BLaER1 (cell line): ENCODE measurements around the gene ENPP4.
"Not testable (repeated sequence)": the region's sequence is repeated elsewhere in the genome, so short reads cannot be mapped to it uniquely, and the experiment has no call there.

Source experiments
- H3K27ac ChIP-seq: shearing (Covaris generic); formaldehyde crosslinking; 2 replicates; pipeline ENCODE4 v1.8.1; 2022
- H3K27me3 ChIP-seq: shearing (Covaris generic); formaldehyde crosslinking; 2 replicates; pipeline ENCODE4 v1.8.1; 2022
- H3K36me3 ChIP-seq: shearing (Covaris generic); formaldehyde crosslinking; 2 replicates; pipeline ENCODE4 v1.8.1; 2022
- H3K4me1 ChIP-seq: shearing (Covaris generic); formaldehyde crosslinking; 2 replicates; pipeline ENCODE4 v1.8.1; 2022
- H3K4me2 ChIP-seq: shearing (Covaris generic); formaldehyde crosslinking; 2 replicates; pipeline ENCODE4 v1.8.1; 2022
- H3K4me3 ChIP-seq: shearing (Covaris generic); formaldehyde crosslinking; 2 replicates; pipeline ENCODE4 v1.8.1; 2022
- H3K9ac ChIP-seq: shearing (Covaris generic); formaldehyde crosslinking; 2 replicates; pipeline ENCODE4 v1.8.1; 2022
- H3K9me3 ChIP-seq: shearing (Covaris generic); formaldehyde crosslinking; 2 replicates; pipeline ENCODE4 v1.8.1; 2022
- H4K20me1 ChIP-seq: shearing (Covaris generic); formaldehyde crosslinking; 2 replicates; pipeline ENCODE4 v1.8.1; 2022
- Cebpa-rat ChIP-seq: shearing (Covaris generic); IDR thresholded peaks from 2 replicates; pipeline ENCODE4 v1.8.1; 2022

The ENPP4 gene

GRCh38 chr6:46102123-46102522 lies 27.7 kb upstream of the ENPP4 start:
- Histone ChIP-seq H3K4me1 (no peaks in the 10 kb centered on the region), H3K36me3 (no peaks in the 10 kb centered on the region), H3K4me2 (no peak overlapping the region), H3K9me3 (peaks cover 2% of the 10 kb centered on the region), H3K27ac (no peak overlapping the region), H3K27me3 (no peaks in the 10 kb centered on the region), H3K9ac (no peak overlapping the region), H3K4me3 (no peak overlapping the region), H4K20me1 (no peaks in the 10 kb centered on the region)
- TF ChIP-seq Cebpa-rat, result no peak

DNA sequence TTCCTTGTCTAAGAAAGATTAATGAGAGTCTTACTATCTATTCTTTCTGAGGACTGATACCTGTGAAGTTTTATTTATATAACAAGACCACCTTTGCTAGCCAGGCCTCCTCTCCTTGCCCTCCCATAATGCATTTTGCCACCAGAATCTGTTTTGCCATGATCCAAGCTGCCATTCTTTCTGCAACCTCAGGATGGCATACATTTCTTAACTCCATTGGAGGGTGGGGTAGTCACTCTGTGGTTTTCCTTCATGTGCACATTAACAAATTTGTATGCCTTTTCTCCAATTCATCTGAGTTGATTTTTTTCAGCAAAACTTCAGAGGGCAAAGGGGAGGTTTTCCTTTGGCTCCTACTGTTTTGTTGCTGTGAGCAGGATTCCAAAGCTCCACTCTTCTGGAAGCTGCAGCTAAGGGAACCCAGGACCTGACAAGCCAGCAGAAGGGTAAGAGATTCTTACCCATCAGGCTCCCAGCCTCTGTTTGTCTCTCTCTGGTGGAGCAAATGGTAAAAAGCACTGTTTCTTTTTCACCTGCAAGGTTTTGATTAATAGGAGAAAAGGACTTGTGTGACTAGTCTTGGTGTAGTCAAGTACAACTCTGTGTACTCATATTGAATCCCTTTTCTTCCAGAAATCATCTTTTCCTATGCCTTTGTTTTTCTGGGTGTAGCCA lies 26.2 kb upstream of the ENPP4 start:
- Histone ChIP-seq H3K9ac (no peak overlapping the region), H3K4me2 (no peak overlapping the region)

DNA sequence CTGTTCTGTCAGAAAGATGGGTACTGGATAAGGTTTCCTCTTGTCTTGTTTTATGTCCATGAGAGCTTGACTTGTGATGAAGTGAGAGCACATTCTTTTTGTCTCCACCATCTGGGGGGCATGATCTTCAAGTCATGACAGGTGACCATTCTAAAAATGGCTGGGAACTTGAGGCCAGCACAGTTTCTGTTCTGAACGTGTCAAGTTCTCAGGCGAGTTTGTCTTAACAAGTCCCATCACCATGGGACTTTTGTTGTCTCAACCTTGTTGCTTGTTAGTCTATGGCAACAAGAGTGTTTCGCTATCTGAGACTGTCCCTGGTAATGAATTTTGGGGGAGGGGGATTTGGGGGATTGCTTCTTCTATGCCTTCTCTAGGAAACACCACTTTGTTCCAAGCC lies 25.6 kb upstream of the ENPP4 start:
- H4K20me1 ChIP-seq, result no peaks in the 10 kb centered on the region
- H3K4me3 ChIP-seq, result no peak overlapping the region
- no peaks in the 10 kb centered on the region for H3K27me3 ChIP-seq
- H3K9ac ChIP-seq, result no peak overlapping the region
- no peak for TF ChIP-seq Cebpa-rat
- H3K4me2 ChIP-seq, result no peak overlapping the region
- H3K27ac ChIP-seq, result no peak overlapping the region
- H3K4me1 ChIP-seq, result no peaks in the 10 kb centered on the region
- no peaks in the 10 kb centered on the region for H3K36me3 ChIP-seq
- H3K9me3 ChIP-seq, result peaks cover 11% of the 10 kb centered on the region

More for the DNA sequence above, 26.2 kb upstream of the ENPP4 start:
- Histone ChIP-seq H3K9me3 (peaks cover 11% of the 10 kb centered on the region), H3K4me3 (no peak overlapping the region), H4K20me1 (no peaks in the 10 kb centered on the region), H3K36me3 (no peaks in the 10 kb centered on the region), H3K27me3 (no peaks in the 10 kb centered on the region), H3K27ac (no peak overlapping the region), H3K4me1 (no peaks in the 10 kb centered on the region)
- no peak for TF ChIP-seq Cebpa-rat

DNA sequence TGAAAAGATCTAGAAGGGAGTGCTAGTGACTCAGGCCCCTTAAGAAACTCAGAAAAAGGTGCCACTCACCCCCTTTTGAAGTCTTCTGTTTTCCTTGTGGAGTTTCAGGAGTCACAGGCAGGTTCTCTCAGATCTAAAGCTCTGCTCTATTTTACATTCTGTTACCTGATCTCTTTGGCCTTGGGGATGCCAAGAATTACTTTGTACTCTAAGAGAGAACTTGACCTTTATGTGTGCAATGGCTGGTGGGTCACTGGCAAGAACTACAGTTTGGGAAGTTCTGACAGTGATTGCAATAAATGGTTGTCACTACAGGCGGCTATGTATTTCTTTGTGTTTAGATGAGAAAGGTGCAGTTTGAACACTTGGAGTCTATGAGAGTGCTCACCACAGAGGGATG lies 24.2 kb upstream of the ENPP4 start:
- Histone ChIP-seq H3K9ac (no peak overlapping the region), H3K27ac (no peak overlapping the region), H3K4me2 (no peak overlapping the region), H3K4me3 (no peak overlapping the region), H3K27me3 (no peaks in the 10 kb centered on the region), H3K9me3 (peaks cover 11% of the 10 kb centered on the region), H3K4me1 (no peaks in the 10 kb centered on the region), H4K20me1 (no peaks in the 10 kb centered on the region), H3K36me3 (no peaks in the 10 kb centered on the region)
- no peak for TF ChIP-seq Cebpa-rat

DNA sequence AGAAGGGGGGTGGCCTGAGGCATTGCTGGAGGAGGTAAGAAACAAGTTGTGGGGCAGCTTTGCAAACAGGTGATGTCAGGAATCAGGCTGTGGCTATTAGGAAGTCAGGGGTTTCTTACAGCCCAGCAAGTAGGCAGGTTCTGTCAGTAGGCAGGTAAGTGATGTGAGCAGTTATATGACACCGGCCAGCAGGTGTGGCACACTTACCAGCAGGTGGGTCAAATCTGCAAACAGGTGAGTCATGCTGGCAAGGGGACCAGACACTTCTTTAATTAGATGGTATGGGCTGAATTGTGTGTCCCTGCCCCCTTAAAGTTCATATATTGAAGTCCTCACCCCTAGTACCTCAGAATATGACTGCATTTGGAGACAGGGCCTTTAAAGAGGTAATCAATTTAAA lies 16.4 kb upstream of the ENPP4 start:
- H3K4me1 ChIP-seq, result no peaks in the 10 kb centered on the region
- no peak for TF ChIP-seq Cebpa-rat
- no peaks in the 10 kb centered on the region for H4K20me1 ChIP-seq
- no peak overlapping the region for H3K27ac ChIP-seq
- no peak overlapping the region for H3K4me3 ChIP-seq
- H3K27me3 ChIP-seq, result no peaks in the 10 kb centered on the region
- no peaks in the 10 kb centered on the region for H3K36me3 ChIP-seq
- H3K9ac ChIP-seq, result no peak overlapping the region
- no peak overlapping the region for H3K4me2 ChIP-seq
- peaks cover 5% of the 10 kb centered on the region; the same call in 1 of the 2 replicates for H3K9me3 ChIP-seq

DNA sequence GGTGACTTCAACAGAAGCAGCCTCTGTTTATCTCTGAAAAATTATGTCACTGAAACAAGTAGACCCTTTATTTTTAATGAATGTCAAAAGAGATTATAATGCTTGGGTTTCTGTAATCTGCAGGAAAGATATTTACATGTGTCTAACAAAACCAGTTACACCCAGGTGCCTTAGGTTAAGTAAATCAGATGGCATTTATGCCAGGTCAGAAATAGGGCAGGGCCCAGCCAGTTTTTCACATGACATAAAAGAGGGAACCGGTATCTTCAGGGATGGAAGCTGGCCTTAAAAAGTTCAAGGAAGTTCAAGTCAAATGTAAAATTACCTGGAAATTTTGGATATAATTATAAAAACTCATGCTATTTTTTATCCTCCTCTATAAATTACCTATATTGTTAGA lies 14.2 kb upstream of the ENPP4 start:
- Histone ChIP-seq H3K9me3 (peaks cover 16% of the 10 kb centered on the region), H3K36me3 (no peaks in the 10 kb centered on the region), H3K4me3 (no peak overlapping the region), H3K9ac (no peak overlapping the region), H3K4me2 (no peak overlapping the region), H4K20me1 (no peaks in the 10 kb centered on the region), H3K27me3 (no peaks in the 10 kb centered on the region), H3K4me1 (no peaks in the 10 kb centered on the region), H3K27ac (no peak overlapping the region)
- no peak for TF ChIP-seq Cebpa-rat

DNA sequence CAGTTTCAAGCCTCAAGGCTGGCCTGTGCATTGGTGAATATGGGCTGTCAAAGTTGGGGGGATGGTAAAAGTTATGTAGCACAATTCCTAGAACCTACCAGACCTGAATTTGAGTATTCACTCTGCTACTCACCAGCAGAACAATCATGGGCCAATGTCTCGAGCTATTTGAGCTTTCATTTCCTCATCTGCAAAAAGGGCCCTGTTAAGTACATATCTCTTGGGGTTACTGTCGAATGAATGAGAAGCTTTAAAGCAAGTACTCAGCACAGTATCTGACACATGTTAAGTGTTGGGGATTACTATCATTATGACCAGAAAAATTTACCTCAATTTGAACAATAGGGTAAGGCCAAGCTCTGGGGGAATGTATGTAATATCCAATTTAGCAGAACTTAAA lies 13.5 kb upstream of the ENPP4 start:
- Histone ChIP-seq H3K27me3 (no peaks in the 10 kb centered on the region), H3K4me3 (no peak overlapping the region), H3K9ac (no peak overlapping the region), H3K27ac (no peak overlapping the region), H3K4me2 (no peak overlapping the region), H3K9me3 (peaks cover 16% of the 10 kb centered on the region), H4K20me1 (no peaks in the 10 kb centered on the region), H3K4me1 (no peaks in the 10 kb centered on the region), H3K36me3 (no peaks in the 10 kb centered on the region)
- TF ChIP-seq Cebpa-rat, result no peak

DNA sequence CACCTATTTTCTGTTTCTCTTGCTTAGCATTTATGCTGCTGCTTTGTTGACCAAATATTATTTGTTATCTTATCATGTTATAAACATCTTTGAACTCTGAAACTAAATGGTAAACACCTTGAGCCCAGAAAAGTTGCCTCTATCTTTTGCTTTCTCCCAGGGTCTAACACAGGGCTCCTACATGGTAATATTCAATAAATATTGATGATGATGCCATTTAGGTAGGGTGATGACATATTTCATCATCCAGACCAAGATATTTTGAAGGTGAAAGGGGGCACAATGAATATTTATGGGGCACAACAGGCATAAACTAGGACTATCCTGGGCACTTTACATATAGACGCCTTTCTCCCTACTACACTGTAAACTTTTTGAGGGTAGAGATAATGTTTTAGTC lies 11.6 kb upstream of the ENPP4 start:
- no peak overlapping the region for H3K4me3 ChIP-seq
- H3K9ac ChIP-seq, result no peak overlapping the region
- no peaks in the 10 kb centered on the region for H3K36me3 ChIP-seq
- H4K20me1 ChIP-seq, result no peaks in the 10 kb centered on the region
- no peaks in the 10 kb centered on the region for H3K27me3 ChIP-seq
- peaks cover 10% of the 10 kb centered on the region; the same call in 1 of the 2 replicates for H3K9me3 ChIP-seq
- no peak overlapping the region for H3K4me2 ChIP-seq
- no peak overlapping the region for H3K27ac ChIP-seq
- no peaks in the 10 kb centered on the region for H3K4me1 ChIP-seq
- no peak for TF ChIP-seq Cebpa-rat

DNA sequence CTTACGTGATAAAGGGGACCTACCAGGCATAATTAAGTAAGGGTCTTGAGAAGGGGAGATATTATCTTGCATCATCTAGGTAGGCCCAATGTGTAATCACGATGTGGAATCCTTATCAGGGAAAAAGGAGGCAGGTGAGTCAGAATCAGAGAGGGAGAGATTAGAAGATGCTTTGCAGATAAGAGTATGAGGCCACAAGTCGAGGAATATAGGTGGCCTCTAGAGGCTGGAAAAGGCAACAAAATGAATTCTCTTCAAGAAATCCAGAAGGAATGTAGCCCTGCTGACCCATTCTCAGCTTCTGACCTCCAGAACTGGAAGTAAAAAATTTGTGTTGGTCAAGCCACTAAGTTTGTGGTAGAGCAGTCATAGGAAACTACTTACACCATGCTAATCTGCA lies 11.0 kb upstream of the ENPP4 start:
- H3K9ac ChIP-seq, result no peak overlapping the region
- H3K4me3 ChIP-seq, result no peak overlapping the region
- peaks cover 10% of the 10 kb centered on the region; the same call in 1 of the 2 replicates for H3K9me3 ChIP-seq
- H3K4me1 ChIP-seq, result no peaks in the 10 kb centered on the region
- H3K27me3 ChIP-seq, result no peaks in the 10 kb centered on the region
- no peaks in the 10 kb centered on the region for H3K36me3 ChIP-seq
- no peaks in the 10 kb centered on the region for H4K20me1 ChIP-seq
- no peak overlapping the region for H3K4me2 ChIP-seq
- no peak overlapping the region for H3K27ac ChIP-seq
- no peak for TF ChIP-seq Cebpa-rat

DNA sequence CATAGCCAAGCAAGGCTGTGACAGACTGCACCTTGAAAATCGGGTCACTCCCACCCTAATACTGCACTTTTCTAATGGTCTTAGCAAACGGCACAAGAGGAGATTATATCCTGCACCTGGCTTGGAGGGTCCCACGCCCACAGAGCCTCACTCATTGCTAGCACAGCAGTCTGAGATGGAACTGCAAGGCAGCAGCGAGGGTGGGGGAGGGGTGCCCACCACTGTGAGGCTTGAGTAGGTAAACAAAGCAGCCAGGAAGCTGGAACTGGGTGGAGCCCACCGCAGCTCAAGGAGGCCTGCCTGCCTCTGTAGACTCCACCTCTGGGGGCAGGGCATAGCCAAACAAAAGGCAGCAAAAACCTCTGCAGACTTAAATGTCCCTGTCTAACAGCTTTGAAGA lies 10.1 kb upstream of the ENPP4 start:
- H3K4me1 ChIP-seq, H3K4me3 ChIP-seq, H3K36me3 ChIP-seq, H3K9ac ChIP-seq, H3K27me3 ChIP-seq, H3K27ac ChIP-seq, H3K4me2 ChIP-seq, H4K20me1 ChIP-seq: not testable (repeated sequence)
- peaks cover 10% of the 10 kb centered on the region; the same call in 1 of the 2 replicates for H3K9me3 ChIP-seq

- no peaks in the 10 kb centered on the region for H3K4me1 ChIP-seq
- no peaks in the 10 kb centered on the region for H3K27me3 ChIP-seq
- no peak for TF ChIP-seq Cebpa-rat
- H3K9me3 ChIP-seq, result peaks cover 15% of the 10 kb centered on the region
- no peak overlapping the region for H3K27ac ChIP-seq
- no peak overlapping the region for H3K9ac ChIP-seq
- H3K36me3 ChIP-seq, result no peaks in the 10 kb centered on the region
- no peaks in the 10 kb centered on the region for H4K20me1 ChIP-seq
- H3K4me3 ChIP-seq, result no peak overlapping the region
- no peak overlapping the region for H3K4me2 ChIP-seq
These were observed 1.3 kb upstream of the ENPP4 start for GRCh38 chr6:46128476-46128875.
